LNCaP clone FGC (cell line): ENCODE data around the gene MRPL57.
"Not testable (repeated sequence)": the region's sequence is repeated elsewhere in the genome, so short reads cannot be mapped to it uniquely, and the experiment has no call there.

ENCODE experiments used
- DNase-seq: peaks from one replicate; pipeline ENCODE4 v3.0.0-alpha.2; 2011; ENCODE audit warnings: low read depth
- H3K4me3 ChIP-seq: 2 replicates; pipeline ENCODE4 v1.5.1; 2011; ENCODE audit warnings: mild to moderate bottlenecking, low read depth, low read length, control low read depth
- CTCF ChIP-seq: IDR thresholded peaks from 2 replicates; pipeline ENCODE4 v1.5.1; 2012; ENCODE audit warnings: mild to moderate bottlenecking; ENCODE audit not compliant: control insufficient read depth, insufficient read depth; ENCODE audit errors: extremely low read depth

The MRPL57 gene

GRCh38 chr13:21181671-21182070 lies 5.2 kb downstream of the MRPL57 start:
- no peak overlapping the region for H3K4me3 ChIP-seq
- no peak for TF ChIP-seq CTCF
- DNase-seq, result no peak

GRCh38 chr13:21186410-21186809 lies 10.0 kb downstream of the MRPL57 start:
- DNase-seq, H3K4me3 ChIP-seq: not testable (repeated sequence)

- H3K4me3 ChIP-seq, DNase-seq: not testable (repeated sequence)
Observed at GRCh38 chr13:21194756-21195155, 18.3 kb downstream of the MRPL57 start.

GRCh38 chr13:21197606-21198225 lies 21.3 kb downstream of the MRPL57 start:
- DNase-seq, result not testable (repeated sequence)

GRCh38 chr13:21198391-21198790 lies 21.9 kb downstream of the MRPL57 start:
- not testable (repeated sequence) for DNase-seq, H3K4me3 ChIP-seq

More at GRCh38 chr13:21197606-21198225, 21.3 kb downstream of the MRPL57 start:
- H3K4me3 ChIP-seq, result not testable (repeated sequence)

- H3K4me3 ChIP-seq, DNase-seq: not testable (repeated sequence)
Observed at GRCh38 chr13:21201456-21202190, 25.2 kb downstream of the MRPL57 start.

GRCh38 chr13:21202767-21203531 lies 26.5 kb downstream of the MRPL57 start:
- no peak for TF ChIP-seq CTCF
- peak; percentile 46 for DNase-seq

GRCh38 chr13:21208652-21209154 lies 32.2 kb downstream of the MRPL57 start:
- H3K4me3 ChIP-seq, result no peak overlapping the region
- no peak for TF ChIP-seq CTCF
- DNase-seq, result no peak

More at GRCh38 chr13:21202767-21203531, 26.5 kb downstream of the MRPL57 start:
- no peak overlapping the region for H3K4me3 ChIP-seq

GRCh38 chr13:21212138-21212775 lies 35.8 kb downstream of the MRPL57 start:
- no peak for DNase-seq
- no peak for TF ChIP-seq CTCF
- H3K4me3 ChIP-seq, result no peak overlapping the region

- DNase-seq, H3K4me3 ChIP-seq: not testable (repeated sequence)
Observed at GRCh38 chr13:21215419-21215818, 39.0 kb downstream of the MRPL57 start.
